ENCODE measurements around the gene SPNS3. TPM values are rescaled to one million over a fixed set of nuclear protein-coding genes. Genes with fewer than 3 reads are reported as not detected.

The SPNS3 gene, protein sequence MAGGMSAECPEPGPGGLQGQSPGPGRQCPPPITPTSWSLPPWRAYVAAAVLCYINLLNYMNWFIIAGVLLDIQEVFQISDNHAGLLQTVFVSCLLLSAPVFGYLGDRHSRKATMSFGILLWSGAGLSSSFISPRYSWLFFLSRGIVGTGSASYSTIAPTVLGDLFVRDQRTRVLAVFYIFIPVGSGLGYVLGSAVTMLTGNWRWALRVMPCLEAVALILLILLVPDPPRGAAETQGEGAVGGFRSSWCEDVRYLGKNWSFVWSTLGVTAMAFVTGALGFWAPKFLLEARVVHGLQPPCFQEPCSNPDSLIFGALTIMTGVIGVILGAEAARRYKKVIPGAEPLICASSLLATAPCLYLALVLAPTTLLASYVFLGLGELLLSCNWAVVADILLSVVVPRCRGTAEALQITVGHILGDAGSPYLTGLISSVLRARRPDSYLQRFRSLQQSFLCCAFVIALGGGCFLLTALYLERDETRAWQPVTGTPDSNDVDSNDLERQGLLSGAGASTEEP
- total RNA-seq (2021; fragmentation: NEBNext Ultra II Directional; extraction: Animal tissue kit (Norgen Biotek cat#: 25700)): not detected in 2 replicates
- 0.08 TPM in 1 of 2 replicates, not detected in the other for polyA plus RNA-seq (2011; rRNA removed)
- polyA plus RNA-seq (2011; cell fraction: cytosol; rRNA removed): 0.04 TPM
- not detected for polyA plus RNA-seq (2011; cell fraction: nucleus; rRNA removed)
- polyA plus RNA-seq (2012, experiment 1 of 2): not detected in 4 replicates
- not detected for polyA plus RNA-seq (2012, experiment 2 of 2)
- polyA plus RNA-seq (2013, experiment 1 of 2): 0.06 TPM
- polyA plus RNA-seq (2013, experiment 2 of 2): 0.02 TPM
- polyA minus RNA-seq (2011; rRNA and poly(A)+ RNA removed): not detected in 2 replicates
- polyA minus RNA-seq (2011; cell fraction: cytosol; rRNA and poly(A)+ RNA removed): not detected
- not detected for polyA minus RNA-seq (2011; cell fraction: nucleus; rRNA and poly(A)+ RNA removed)
- long read RNA-seq, experiment 1: 0 reads
- long read RNA-seq, experiment 2: 0 reads

DNA sequence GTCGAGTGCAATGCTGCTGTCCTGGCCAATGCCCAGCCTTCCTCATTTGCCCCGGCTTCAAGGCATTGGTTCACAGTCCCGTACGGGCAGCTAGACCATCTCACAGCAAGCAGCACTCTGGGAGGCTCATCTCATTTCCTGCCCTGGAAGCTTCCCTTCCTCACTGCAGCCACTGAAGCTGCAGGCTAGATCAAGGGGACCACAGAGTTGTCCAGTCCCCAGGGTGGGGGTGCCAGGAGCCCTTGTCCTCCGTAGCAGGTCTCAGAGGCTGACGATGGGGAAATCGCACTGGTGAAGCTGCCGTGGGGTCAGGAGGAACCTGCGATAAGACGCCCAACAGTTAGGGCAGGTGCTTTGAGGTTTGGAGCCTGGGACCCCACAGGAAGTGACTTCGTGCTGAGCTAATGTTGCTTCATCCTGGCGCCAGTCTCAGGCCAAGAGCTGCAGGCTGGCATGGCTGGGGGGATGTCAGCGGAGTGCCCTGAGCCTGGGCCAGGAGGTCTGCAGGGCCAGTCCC, at the start of gene SPNS3:
Gene SPNS3 (plus strand): TSS at position 426 of the 517 bp plus-strand sequence. CDS start 28 bp downstream, at position 454.
- H3K23ac ChIP-seq (ENCODE audit: insufficient read length): no peak within 1 kb of the TSS
- no peak within 1 kb of the TSS for H2BK15ac ChIP-seq (ENCODE audit: low read length)
- no peak within 1 kb of the TSS for H3K18ac ChIP-seq (ENCODE audit: extremely low read depth, low read length)
- H2BK12ac ChIP-seq (ENCODE audit: low read depth, low read length): no peak within 1 kb of the TSS
- H4K20me1 ChIP-seq (replicated peaks in 1 of 2; ENCODE audit: control insufficient read depth in 1 of 2, insufficient read depth in 2 of 2, low read length in 2 of 2): no peaks in the 10 kb centered on the region
- no peak within 1 kb of the TSS for H4K5ac ChIP-seq (ENCODE audit: insufficient read length, low read depth, low read length)
- H3K4me1 ChIP-seq (replicated peaks in 1 of 4; ENCODE audit: control insufficient read depth in 3 of 4, insufficient read depth in 4 of 4, low read length in 3 of 4): no peaks in the 10 kb centered on the region
- WGBS, 2 experiments (ENCODE audit: extremely low coverage in 1 of 2, insufficient coverage in 1 of 2, insufficient read length in 1 of 2, insufficient replicate concordance in 2 of 2, low coverage in 1 of 2, low lambda C conversion rate in 2 of 2, missing lambda C conversion rate in 1 of 2): 91% methylated on average over 12 of the region's 13 CpGs; no CpG with 5 or more reads in 1 of the 2 experiments
- no peak within 1 kb of the TSS for H3K9ac ChIP-seq (replicated peaks in 1 of 4; ENCODE audit: extremely low read depth in 1 of 4, low read depth in 3 of 4, low read length in 3 of 4)
- no peak within 1 kb of the TSS for H3K14ac ChIP-seq (ENCODE audit: insufficient read length)
- no peak within 1 kb of the TSS for H2BK120ac ChIP-seq (replicated peaks; ENCODE audit: low read depth, low read length)
- H2AK5ac ChIP-seq (ENCODE audit: low read depth, low read length): no peak within 1 kb of the TSS
- no peaks in the 10 kb centered on the region for H3K27me3 ChIP-seq (replicated peaks in 1 of 4; ENCODE audit: control insufficient read depth in 3 of 4, extremely low read depth in 1 of 4, insufficient read depth in 3 of 4, low read length in 3 of 4)
- DNase-seq (ENCODE audit: low read depth in 1 of 2, low spot score in 2 of 2): no peak
- H2AFZ ChIP-seq (ENCODE audit: low read length): peak within 1 kb of the TSS; percentile 60; the same call in 1 of the 2 replicates
- H2BK5ac ChIP-seq (ENCODE audit: low read depth, low read length): 0 out of 2 replicates have a peak within 1 kb of the TSS, but pooled peaks have one; percentile 66
- H3K36me3 ChIP-seq (ENCODE audit: control insufficient read depth in 2 of 4, insufficient read depth in 4 of 4, low read length in 3 of 4): no peaks in the 10 kb centered on the region
- H3K56ac ChIP-seq (replicated peaks; ENCODE audit: insufficient read length, low read depth, low read length): no peak within 1 kb of the TSS
- H3K4ac ChIP-seq (replicated peaks; ENCODE audit: insufficient read length, low read depth, low read length): no peak within 1 kb of the TSS
- no peaks in the 10 kb centered on the region for H3K9me3 ChIP-seq (ENCODE audit: insufficient read depth in 2 of 2, low read depth in 1 of 2, low read length in 1 of 2)
- no peak within 1 kb of the TSS for H3K4me3 ChIP-seq (ENCODE audit: extremely low read depth in 1 of 4, insufficient read depth in 2 of 4, low read depth in 3 of 4, low read length in 4 of 4)
- no peaks in the 10 kb centered on the region for H3K79me1 ChIP-seq (ENCODE audit: low read depth, low read length)
- ChIA-PET POLR2A (ENCODE audit: partially characterized antibody) (interaction anchor here (1.3 to 1.4 kb wide), 2 partner anchors 13 to 105 kb away, joined by 3 read pairs; no protein-coding TSS in a partner anchor), CTCF (ENCODE audit: partially characterized antibody) (interaction anchor here (0.6 kb wide), 1 partner anchor 685 kb away, joined by 4 read pairs; no protein-coding TSS in a partner anchor)
- 0 out of 2 replicates have a peak within 1 kb of the TSS, but pooled peaks have one; percentile 10 for H2BK20ac ChIP-seq (ENCODE audit: low read length)
- no peak within 1 kb of the TSS for H4K91ac ChIP-seq (replicated peaks; ENCODE audit: insufficient read length, low read length)
- H3K4me2 ChIP-seq (ENCODE audit: insufficient read depth in 1 of 2, low read depth in 2 of 2, low read length in 2 of 2): no peak within 1 kb of the TSS
- no peak for FAIRE-seq
- H3K27ac ChIP-seq (ENCODE audit: low read depth, low read length): no peak within 1 kb of the TSS
- no peaks in the 10 kb centered on the region for H3K23me2 ChIP-seq (ENCODE audit: low read depth, low read length)
- H3K79me2 ChIP-seq (ENCODE audit: control insufficient read depth in 1 of 2, insufficient read depth in 2 of 2, low read length in 2 of 2): no peaks in the 10 kb centered on the region
- peak within 1 kb of the TSS; percentile 9; the same call in 1 of the 2 replicates for H4K8ac ChIP-seq (ENCODE audit: extremely low read depth, insufficient read depth, low read length)
- no peak for TF ChIP-seq FOSL1 (IDR thresholded peaks at IDR 0.05; ENCODE audit: insufficient read depth, low read depth, low read length)
